Activated CD4-positive, alpha-beta memory T cell treated with anti-CD3 and anti-CD28 coated beads for 36 hours (primary cell): Measurements from ENCODE around the gene U2AF1L4. TPM values are rescaled to one million over a fixed set of nuclear protein-coding genes. Genes with fewer than 3 reads are reported as not detected.
A peak's percentile ranks its signal among the peaks of the same experiment; 100 is the strongest.

Source experiments
- CTCF ChIA-PET: fragments of 350-600 bp; sonication (Branson Sonifier 250); formaldehyde crosslinking; loops from one replicate; lab custom pipeline; 2021; ENCODE audit warnings: antibody characterized with exemption, inconsistent platforms; lab: Charles Lee
- POLR2A ChIA-PET: fragments of 350-600 bp; sonication (Branson Sonifier 250); formaldehyde crosslinking; loops from one replicate; lab custom pipeline; 2021; ENCODE audit warnings: antibody characterized with exemption; lab: Charles Lee
- DNase-seq: peaks from one replicate; pipeline ENCODE4 v3.0.0-alpha.2; 2020
- H3K27ac Mint-ChIP-seq: one replicate; pipeline ENCODE4 v1.8.0; 2021; ENCODE audit warnings: mixed read lengths
- H3K27me3 Mint-ChIP-seq: one replicate; pipeline ENCODE4 v1.8.0; 2021; ENCODE audit warnings: mixed read lengths
- H3K36me3 Mint-ChIP-seq: one replicate; pipeline ENCODE4 v1.8.0; 2021; ENCODE audit warnings: mixed read lengths
- H3K4me1 Mint-ChIP-seq: one replicate; pipeline ENCODE4 v1.8.0; 2021; ENCODE audit warnings: low read depth, mixed read lengths
- H3K4me3 Mint-ChIP-seq: one replicate; pipeline ENCODE4 v1.8.0; 2021; ENCODE audit warnings: mild to moderate bottlenecking, mixed read lengths
- H3K9me3 Mint-ChIP-seq: one replicate; pipeline ENCODE4 v1.8.0; 2021; ENCODE audit warnings: mixed read lengths
- intact Hi-C: fragments of 100-400 bp; cut with micrococcal nuclease; formaldehyde crosslinking; loops from one replicate; pipeline ENCODE4 v1.15.1; 2023
- total RNA-seq, 2 experiments: library from RNA; stranded (reverse); gene quantifications; one replicate each; pipeline ENCODE4 v1.2.3, GENCODE V29; 2021

The U2AF1L4 gene
- total RNA-seq, 2 experiments from 2014 or later = 34.6 to 37.8 TPM

- Mint-ChIP-seq H3K4me1 (peaks cover 5% of the 10 kb centered on the region), H3K9me3 (no peaks in the 10 kb centered on the region), H3K27me3 (no peaks in the 10 kb centered on the region), H3K36me3 (peaks cover 59% of the 10 kb centered on the region), H3K27ac (peak overlapping the region; percentile 40), H3K4me3 (no peak overlapping the region)
- CTCF ChIA-PET = interaction anchor here (0.8 kb wide), 1 partner anchor 40 kb away, joined by 3 read pairs; no protein-coding TSS in a partner anchor
- intact Hi-C loops = no loop called here
- POLR2A ChIA-PET = no interaction called here
- DNase-seq = no peak
Measured at GRCh38 chr19:35734273-35734672, 10.9 kb downstream of the U2AF1L4 start.

GRCh38 chr19:35733180-35734125, 11.8 kb downstream of the U2AF1L4 start:
- Mint-ChIP-seq H3K4me3 (no peak overlapping the region), H3K9me3 (no peaks in the 10 kb centered on the region), H3K36me3 (peaks cover 62% of the 10 kb centered on the region), H3K27me3 (no peaks in the 10 kb centered on the region), H3K4me1 (peaks cover 5% of the 10 kb centered on the region), H3K27ac (peak overlapping the region; percentile 40)
- POLR2A ChIA-PET = no interaction called here
- intact Hi-C loops = no loop called here
- CTCF ChIA-PET = interaction anchor here (0.8 kb wide), 1 partner anchor 39 kb away, joined by 3 read pairs; no protein-coding TSS in a partner anchor
- DNase-seq = no peak

GRCh38 chr19:35732540-35733179, 12.6 kb downstream of the U2AF1L4 start:
- Mint-ChIP-seq H3K27ac (no peak overlapping the region), H3K9me3 (no peaks in the 10 kb centered on the region), H3K4me3 (no peak overlapping the region), H3K27me3 (no peaks in the 10 kb centered on the region), H3K4me1 (peaks cover 5% of the 10 kb centered on the region), H3K36me3 (peaks cover 63% of the 10 kb centered on the region)
- POLR2A ChIA-PET = interaction anchor here (1.1 kb wide), 1 partner anchor 31 kb away, joined by 3 read pairs; no protein-coding TSS in a partner anchor
- CTCF ChIA-PET = no interaction called here
- no peak for DNase-seq
- intact Hi-C loops = no loop called here

GRCh38 chr19:35731779-35732405, 13.3 kb downstream of the U2AF1L4 start:
- ChIA-PET CTCF (no interaction called here), POLR2A (interaction anchor here (0.8 to 2.4 kb wide), 3 partner anchors 8 to 30 kb away, joined by 3 to 6 read pairs (median 3); no protein-coding TSS in a partner anchor)
- intact Hi-C loops = no loop called here
- Mint-ChIP-seq H3K36me3 (peaks cover 61% of the 10 kb centered on the region), H3K9me3 (no peaks in the 10 kb centered on the region), H3K27me3 (no peaks in the 10 kb centered on the region), H3K4me3 (no peak overlapping the region), H3K27ac (no peak overlapping the region), H3K4me1 (peaks cover 3% of the 10 kb centered on the region)
- no peak for DNase-seq

GRCh38 chr19:35731353-35731752, 13.9 kb downstream of the U2AF1L4 start:
- Mint-ChIP-seq H3K4me3 (no peak overlapping the region), H3K36me3 (peaks cover 60% of the 10 kb centered on the region)

GRCh38 chr19:35730326-35730725, 14.9 kb downstream of the U2AF1L4 start:
- POLR2A ChIA-PET = interaction anchor here (2.4 kb wide), 1 partner anchor 10 kb away, joined by 6 read pairs; no protein-coding TSS in a partner anchor
- CTCF ChIA-PET = no interaction called here
- intact Hi-C loops = no loop called here
- Mint-ChIP-seq H3K36me3 (peaks cover 65% of the 10 kb centered on the region), H3K27ac (no peak overlapping the region), H3K4me3 (no peak overlapping the region), H3K27me3 (no peaks in the 10 kb centered on the region), H3K4me1 (no peaks in the 10 kb centered on the region), H3K9me3 (no peaks in the 10 kb centered on the region)
- DNase-seq = no peak

More at GRCh38 chr19:35731353-35731752, 13.9 kb downstream of the U2AF1L4 start:
- intact Hi-C loops = no loop called here
- no peaks in the 10 kb centered on the region for H3K27me3 Mint-ChIP-seq
- no peak overlapping the region for H3K27ac Mint-ChIP-seq
- CTCF ChIA-PET = no interaction called here
- H3K9me3 Mint-ChIP-seq = no peaks in the 10 kb centered on the region
- POLR2A ChIA-PET = interaction anchor here (0.8 to 2.4 kb wide), 3 partner anchors 9 to 29 kb away, joined by 3 to 6 read pairs (median 3); no protein-coding TSS in a partner anchor
- DNase-seq = no peak
- H3K4me1 Mint-ChIP-seq = peaks cover under 1% of the 10 kb centered on the region

- CTCF ChIA-PET = no interaction called here
- no peaks in the 10 kb centered on the region for H3K9me3 Mint-ChIP-seq
Measured at GRCh38 chr19:35729763-35730162, 15.5 kb downstream of the U2AF1L4 start.

GRCh38 chr19:35729021-35729420, 16.2 kb downstream of the U2AF1L4 start:
- Mint-ChIP-seq H3K4me1 (no peaks in the 10 kb centered on the region), H3K9me3 (no peaks in the 10 kb centered on the region), H3K4me3 (no peak overlapping the region), H3K36me3 (peaks cover 68% of the 10 kb centered on the region), H3K27me3 (no peaks in the 10 kb centered on the region), H3K27ac (no peak overlapping the region)
- DNase-seq = no peak
- ChIA-PET CTCF (no interaction called here), POLR2A (interaction anchor here (3.0 kb wide), 1 partner anchor 10 kb away, joined by 8 read pairs; no protein-coding TSS in a partner anchor)
- intact Hi-C loops = no loop called here

More at GRCh38 chr19:35729763-35730162, 15.5 kb downstream of the U2AF1L4 start:
- POLR2A ChIA-PET = interaction anchor here (2.4 to 3.0 kb wide), 2 partner anchors 10 to 11 kb away, joined by 6 to 8 read pairs; no protein-coding TSS in a partner anchor
- no peak for DNase-seq
- peaks cover 68% of the 10 kb centered on the region for H3K36me3 Mint-ChIP-seq
- intact Hi-C loops = no loop called here
- H3K27ac Mint-ChIP-seq = no peak overlapping the region
- no peaks in the 10 kb centered on the region for H3K4me1 Mint-ChIP-seq
- H3K4me3 Mint-ChIP-seq = no peak overlapping the region
- H3K27me3 Mint-ChIP-seq = no peaks in the 10 kb centered on the region

GRCh38 chr19:35727956-35728706, 17.1 kb downstream of the U2AF1L4 start:
- DNase-seq = no peak
- ChIA-PET POLR2A (interaction anchor here (0.7 to 3.0 kb wide), 3 partner anchors 9 to 17 kb away, joined by 3 to 8 read pairs (median 4); no protein-coding TSS in a partner anchor), CTCF (interaction anchor here (0.6 to 1.8 kb wide), 2 partner anchors 34 to 122 kb away, joined by 3 to 4 read pairs; no protein-coding TSS in a partner anchor)
- H3K27me3 Mint-ChIP-seq = no peaks in the 10 kb centered on the region
- no peak overlapping the region for H3K27ac Mint-ChIP-seq
- H3K9me3 Mint-ChIP-seq = no peaks in the 10 kb centered on the region
- intact Hi-C loops = no loop called here
- peaks cover 71% of the 10 kb centered on the region for H3K36me3 Mint-ChIP-seq
- no peaks in the 10 kb centered on the region for H3K4me1 Mint-ChIP-seq
- no peak overlapping the region for H3K4me3 Mint-ChIP-seq

GRCh38 chr19:35727053-35727955, 17.9 kb downstream of the U2AF1L4 start:
- Mint-ChIP-seq H3K36me3 (peaks cover 78% of the 10 kb centered on the region), H3K27me3 (no peaks in the 10 kb centered on the region), H3K27ac (no peak overlapping the region), H3K4me1 (no peaks in the 10 kb centered on the region), H3K9me3 (no peaks in the 10 kb centered on the region), H3K4me3 (no peak overlapping the region)
- no peak for DNase-seq
- intact Hi-C loops = no loop called here
- POLR2A ChIA-PET = interaction anchor here (0.8 to 3.0 kb wide), 2 partner anchors 9 to 16 kb away, joined by 4 to 8 read pairs; no protein-coding TSS in a partner anchor
- CTCF ChIA-PET = interaction anchor here (0.6 to 1.8 kb wide), 2 partner anchors 33 to 121 kb away, joined by 3 to 4 read pairs; no protein-coding TSS in a partner anchor
